Mesodermal cell (in vitro differentiated cells): ENCODE results near the gene TLX2.
A peak's percentile ranks its signal among the peaks of the same experiment; 100 is the strongest.

Experiments used
- H3K27ac ChIP-seq: 2 replicates; pipeline ENCODE4 v1.7.0; 2013; ENCODE audit warnings: mild to moderate bottlenecking, low read depth, low read length, moderate library complexity; ENCODE audit not compliant: severe bottlenecking
- H3K36me3 ChIP-seq: 2 replicates; pipeline ENCODE4 v1.7.1; 2013; ENCODE audit warnings: mild to moderate bottlenecking, low read length, moderate library complexity; ENCODE audit not compliant: control insufficient read depth, insufficient read depth
- H3K4me1 ChIP-seq: one replicate; pipeline ENCODE4 v1.7.1; 2013; ENCODE audit warnings: mild to moderate bottlenecking, low read length; ENCODE audit not compliant: insufficient read depth, control insufficient read depth, poor library complexity, severe bottlenecking
- H3K4me3 ChIP-seq: 2 replicates; pipeline ENCODE4 v1.7.0; 2013; ENCODE audit warnings: low read length, control low read depth, mild to moderate bottlenecking; ENCODE audit not compliant: insufficient read depth, poor library complexity, severe bottlenecking; ENCODE audit errors: extremely low read depth
- H3K9me3 ChIP-seq: 2 replicates; pipeline ENCODE4 v1.7.1; 2013; ENCODE audit warnings: mild to moderate bottlenecking, low read length, moderate library complexity; ENCODE audit not compliant: control insufficient read depth
- WGBS, 2 experiments: methylation state at CpG; one replicate each; pipeline ENCODE4 v1.1.5; 2013; ENCODE audit warnings: missing lambda C conversion rate in 2 of 2; ENCODE audit not compliant: insufficient coverage in 2 of 2; 5-methylcytosine and 5-hydroxymethylcytosine counted together

Gene TLX2

DNA sequence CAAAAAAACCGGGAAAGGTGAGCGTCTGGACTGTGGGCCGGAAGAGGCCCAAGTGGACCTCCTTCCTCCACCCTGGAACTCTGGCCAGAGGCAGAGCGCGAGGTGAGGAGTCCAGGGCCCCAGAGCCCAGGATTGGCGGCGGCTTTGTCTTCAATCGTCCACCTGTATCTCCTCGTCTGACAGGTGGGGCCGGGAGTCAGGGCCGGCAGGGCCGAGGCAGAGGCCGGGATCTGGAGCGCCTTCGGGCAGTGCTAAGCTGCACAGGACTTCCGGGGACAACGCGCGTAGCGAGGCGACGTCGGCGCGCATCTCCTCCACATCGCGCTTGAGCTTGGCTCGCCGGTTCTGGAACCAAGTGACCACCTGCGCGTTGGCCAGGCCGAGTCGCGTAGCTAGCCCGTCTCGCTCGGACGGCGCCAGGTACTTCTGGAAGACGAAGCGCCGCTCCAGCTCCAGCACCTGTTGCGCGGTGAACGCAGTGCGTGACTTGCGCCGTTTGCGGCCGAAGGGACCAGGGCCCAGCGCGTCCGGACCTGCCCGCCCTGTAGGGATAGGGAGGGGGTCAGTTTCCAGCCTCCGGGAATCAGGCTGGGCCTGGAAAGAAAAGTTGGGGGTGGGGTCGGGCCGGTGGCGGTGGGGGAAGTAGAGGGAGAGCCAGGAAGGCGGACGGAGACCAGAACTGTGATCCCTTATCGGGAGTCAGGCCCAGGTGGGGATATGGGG, 16.3 kb upstream of the TLX2 start:
- Histone ChIP-seq H3K4me3 (peak overlapping the region; percentile 39), H3K36me3 (peaks cover 17% of the 10 kb centered on the region), H3K27ac (no peak overlapping the region), H3K4me1 (peaks cover 17% of the 10 kb centered on the region), H3K9me3 (no peaks in the 10 kb centered on the region)
- 5% methylated on average over 47 to 54 of the region's 61 CpGs for WGBS, 2 experiments

DNA sequence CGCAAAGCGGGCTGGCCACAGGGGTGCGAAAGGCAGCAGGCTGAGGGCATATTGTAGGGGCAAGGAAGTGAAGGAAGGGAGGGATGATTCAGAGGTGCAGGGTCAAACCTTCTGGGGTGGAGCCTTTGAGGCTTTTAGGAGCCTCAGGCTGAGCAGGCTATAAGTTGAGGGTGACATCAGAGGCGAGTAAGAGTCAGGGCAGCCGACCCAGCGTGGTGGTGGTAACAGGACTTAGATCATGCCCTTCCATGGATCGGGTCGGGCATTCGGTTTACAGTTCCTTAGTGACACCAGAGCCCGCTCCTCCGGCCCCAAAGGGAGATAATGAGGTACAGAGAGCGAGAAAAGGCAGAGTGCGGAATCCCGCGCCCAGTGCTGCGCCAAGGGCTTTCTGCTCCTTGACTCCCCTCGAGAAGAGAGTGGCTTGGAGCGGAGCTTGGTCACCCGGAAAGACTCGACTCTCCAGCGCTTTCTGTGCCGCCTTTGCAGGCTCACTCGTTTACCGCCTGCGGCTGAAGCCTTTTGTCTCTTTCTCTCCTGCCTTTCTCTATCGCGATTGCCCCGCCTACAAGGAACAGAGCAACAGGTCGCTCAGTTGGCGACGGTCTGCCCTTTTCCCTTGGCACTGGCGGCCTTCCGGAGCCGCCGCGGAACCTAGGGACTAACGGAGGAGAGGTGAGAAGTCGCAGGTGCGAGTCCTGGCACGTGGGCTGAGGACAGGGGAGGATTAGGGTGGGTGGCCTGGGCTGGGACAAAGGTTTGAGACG, 15.6 kb upstream of the TLX2 start:
- Histone ChIP-seq H3K4me1 (peaks cover 18% of the 10 kb centered on the region), H3K4me3 (peak overlapping the region; percentile 39), H3K9me3 (no peaks in the 10 kb centered on the region), H3K27ac (no peak overlapping the region), H3K36me3 (peaks cover 14% of the 10 kb centered on the region)
- WGBS, 2 experiments = 2 to 3% methylated on average over 29 to 34 of the region's 41 CpGs

DNA sequence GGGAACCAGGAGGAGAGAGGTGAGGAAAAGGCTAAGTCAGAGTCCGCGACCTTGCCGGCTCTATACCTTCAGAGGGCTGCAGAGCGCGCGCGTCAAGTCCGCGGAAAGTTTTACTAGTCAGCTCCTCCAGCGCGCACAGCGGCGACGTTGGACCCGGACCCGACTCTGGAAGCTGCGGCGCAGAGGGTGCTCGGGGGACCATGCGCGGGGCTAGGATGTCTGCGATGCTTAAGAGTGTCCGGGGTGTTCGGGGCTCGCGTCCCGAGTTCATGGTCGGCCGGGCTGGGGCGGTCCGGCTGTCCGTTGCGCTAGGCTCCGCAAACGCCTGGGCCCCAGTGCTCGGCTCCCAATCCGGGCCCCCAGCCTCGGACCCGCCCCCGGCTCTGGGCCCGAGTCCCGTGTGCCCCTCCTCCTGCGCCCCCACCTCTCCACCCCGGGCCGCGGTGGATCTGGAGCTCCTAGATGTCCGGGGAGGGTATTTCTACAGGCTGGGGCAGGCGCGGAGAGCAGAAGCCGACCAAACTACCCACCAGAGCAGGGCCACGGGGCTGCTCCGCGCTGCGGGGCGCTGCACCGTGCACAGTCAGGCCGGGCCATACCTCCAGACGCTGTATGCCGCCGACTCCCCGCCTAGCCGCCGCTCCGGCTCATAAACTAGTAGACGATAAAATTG, 14.8 kb upstream of the TLX2 start, which contains the start of gene LBX2:
TSS of gene LBX2 (minus strand) at position 337 of the 673 bp plus-strand sequence. CDS start at position 271, 66 bp downstream.
- WGBS, 2 experiments = 2 to 3% methylated on average over 51 to 58 of the region's 65 CpGs
- Histone ChIP-seq H3K27ac (no peak within 1 kb of the TSS), H3K36me3 (peaks cover 9% of the 10 kb centered on the region), H3K4me3 (peak within 1 kb of the TSS; percentile 39), H3K9me3 (no peaks in the 10 kb centered on the region), H3K4me1 (peaks cover 21% of the 10 kb centered on the region)

DNA sequence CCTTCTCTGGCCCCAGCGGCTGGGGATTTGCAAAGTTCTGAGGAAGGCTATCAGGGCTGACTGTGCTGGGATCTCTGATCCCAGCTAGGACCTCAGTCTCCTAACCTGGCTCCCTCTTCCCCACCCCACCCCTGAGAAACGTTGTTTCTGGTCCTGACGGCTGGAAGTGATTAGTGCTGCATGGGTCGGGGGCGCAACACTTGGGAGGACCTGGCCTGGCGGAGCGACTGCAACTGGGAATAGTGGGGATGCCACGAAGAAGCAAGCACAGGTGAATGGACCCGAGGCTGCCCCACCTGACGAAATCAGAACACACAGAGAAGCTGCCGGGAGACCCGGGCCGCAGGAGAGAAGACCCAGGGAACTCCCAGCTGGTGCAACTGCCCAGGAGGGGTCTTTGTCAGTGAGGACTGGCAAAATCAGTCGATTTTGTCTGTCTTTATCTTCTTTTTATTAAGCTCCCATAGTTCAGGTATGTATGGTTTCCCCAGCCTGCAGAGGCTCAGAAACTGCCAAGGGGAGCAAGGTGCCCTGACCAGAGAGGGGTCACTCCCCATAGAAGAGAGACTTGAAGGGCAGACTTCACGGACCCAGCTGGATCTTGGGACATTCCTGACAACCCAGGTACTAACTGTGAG, 14.2 kb upstream of the TLX2 start:
- H3K9me3 ChIP-seq = no peaks in the 10 kb centered on the region
- H3K36me3 ChIP-seq = peaks cover 11% of the 10 kb centered on the region
- no peak overlapping the region for H3K27ac ChIP-seq
- 21 to 33% methylated on average over 14 to 15 of the region's 15 CpGs for WGBS, 2 experiments
- H3K4me3 ChIP-seq = peak overlapping the region; percentile 39
- peaks cover 21% of the 10 kb centered on the region for H3K4me1 ChIP-seq

DNA sequence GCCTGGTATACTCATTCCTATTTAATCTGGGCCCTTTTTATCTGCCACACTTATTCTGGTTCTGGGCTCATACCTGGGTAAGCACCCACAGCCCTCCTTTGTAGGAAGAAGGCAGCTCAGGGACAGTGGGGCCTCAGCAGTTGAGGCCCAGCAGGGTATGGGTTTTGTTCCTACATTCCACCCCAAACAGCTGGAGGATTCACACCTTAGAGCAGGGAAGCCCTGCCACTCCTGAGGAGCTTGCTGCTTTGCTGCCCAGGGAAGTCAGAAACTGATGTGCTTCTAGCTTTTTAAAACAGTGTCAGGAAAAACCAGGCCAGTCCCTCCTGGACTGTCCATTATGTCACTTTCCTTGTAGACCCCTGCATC, 13.7 kb upstream of the TLX2 start:
- no peak overlapping the region for H3K4me3 ChIP-seq

DNA sequence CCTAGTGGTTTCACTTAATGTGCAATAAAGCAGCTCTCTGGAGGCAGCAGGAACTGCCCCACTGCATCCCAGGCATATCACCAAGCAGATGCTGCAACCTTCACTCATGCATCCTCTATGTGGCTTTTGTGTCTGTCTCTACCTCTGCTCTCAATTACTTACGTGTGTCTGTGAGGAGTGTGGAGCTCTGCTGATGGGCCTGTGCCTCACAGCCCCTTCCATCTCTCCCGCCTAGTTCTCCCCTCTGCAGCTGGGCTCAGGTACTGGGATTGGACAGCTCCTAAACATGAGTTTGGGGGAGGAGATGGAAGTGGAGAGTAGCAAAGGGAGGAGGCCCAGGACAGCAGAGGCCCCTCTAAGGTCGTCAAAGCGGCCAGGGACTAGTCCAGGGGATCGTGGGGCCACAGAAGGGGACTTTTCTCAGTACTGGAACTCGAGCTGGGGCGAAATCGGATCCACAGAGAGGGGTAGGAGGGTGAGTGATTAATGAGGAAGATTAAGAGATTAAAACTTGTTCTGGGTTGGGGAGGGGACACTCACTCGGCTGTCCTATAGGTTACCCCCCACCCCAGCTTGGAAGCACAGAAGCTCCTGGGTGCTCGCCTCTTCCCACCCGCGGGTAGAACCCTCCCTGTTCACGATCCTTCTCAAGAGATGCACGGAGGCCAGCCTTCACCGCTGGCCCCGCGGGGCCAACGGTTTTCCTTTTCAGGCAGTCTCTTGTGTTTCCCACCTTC, 12.7 kb upstream of the TLX2 start:
- Histone ChIP-seq H3K27ac (no peak overlapping the region), H3K4me1 (peaks cover 22% of the 10 kb centered on the region), H3K36me3 (peaks cover 20% of the 10 kb centered on the region), H3K9me3 (no peaks in the 10 kb centered on the region), H3K4me3 (no peak overlapping the region)
- 54 to 61% methylated on average over 13 to 16 of the region's 18 CpGs for WGBS, 2 experiments

More for the DNA sequence above, 13.7 kb upstream of the TLX2 start:
- H3K36me3 ChIP-seq = peaks cover 13% of the 10 kb centered on the region
- no peaks in the 10 kb centered on the region for H3K9me3 ChIP-seq
- H3K27ac ChIP-seq = no peak overlapping the region
- peaks cover 21% of the 10 kb centered on the region for H3K4me1 ChIP-seq

DNA sequence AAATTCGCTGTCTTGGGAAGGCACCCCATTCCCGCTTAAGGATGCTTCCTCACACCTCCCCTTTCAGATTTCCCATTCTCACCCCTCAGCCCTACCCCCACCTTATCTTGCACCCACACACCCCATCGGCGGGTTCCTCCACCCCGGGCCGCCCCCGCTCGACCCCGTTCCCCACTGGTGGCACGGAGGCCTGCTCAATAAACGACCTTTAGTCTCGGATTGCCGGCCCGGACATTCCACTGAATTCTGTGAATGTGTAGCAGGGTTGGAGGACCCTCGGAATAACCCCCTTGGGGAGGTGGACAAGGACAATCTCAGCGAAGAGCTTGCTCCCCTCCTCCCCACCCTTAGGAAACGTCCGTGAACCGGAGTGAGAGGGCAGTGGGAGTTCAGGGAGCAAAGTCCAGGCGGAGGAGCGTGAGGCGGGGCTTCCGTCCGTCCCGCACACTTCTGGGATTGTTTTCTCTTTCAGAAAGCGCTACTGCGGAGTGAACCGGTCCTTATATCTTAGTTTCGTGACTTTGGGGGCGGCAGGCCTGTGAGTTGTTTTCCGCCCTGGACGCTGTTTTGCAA, 12.0 kb upstream of the TLX2 start:
- no peak overlapping the region for H3K27ac ChIP-seq
- H3K36me3 ChIP-seq = peaks cover 20% of the 10 kb centered on the region
- H3K9me3 ChIP-seq = no peaks in the 10 kb centered on the region
- 15 to 26% methylated on average over 20 to 21 of the region's 32 CpGs for WGBS, 2 experiments
- H3K4me1 ChIP-seq = peaks cover 26% of the 10 kb centered on the region
- H3K4me3 ChIP-seq = peak overlapping the region; percentile 47

DNA sequence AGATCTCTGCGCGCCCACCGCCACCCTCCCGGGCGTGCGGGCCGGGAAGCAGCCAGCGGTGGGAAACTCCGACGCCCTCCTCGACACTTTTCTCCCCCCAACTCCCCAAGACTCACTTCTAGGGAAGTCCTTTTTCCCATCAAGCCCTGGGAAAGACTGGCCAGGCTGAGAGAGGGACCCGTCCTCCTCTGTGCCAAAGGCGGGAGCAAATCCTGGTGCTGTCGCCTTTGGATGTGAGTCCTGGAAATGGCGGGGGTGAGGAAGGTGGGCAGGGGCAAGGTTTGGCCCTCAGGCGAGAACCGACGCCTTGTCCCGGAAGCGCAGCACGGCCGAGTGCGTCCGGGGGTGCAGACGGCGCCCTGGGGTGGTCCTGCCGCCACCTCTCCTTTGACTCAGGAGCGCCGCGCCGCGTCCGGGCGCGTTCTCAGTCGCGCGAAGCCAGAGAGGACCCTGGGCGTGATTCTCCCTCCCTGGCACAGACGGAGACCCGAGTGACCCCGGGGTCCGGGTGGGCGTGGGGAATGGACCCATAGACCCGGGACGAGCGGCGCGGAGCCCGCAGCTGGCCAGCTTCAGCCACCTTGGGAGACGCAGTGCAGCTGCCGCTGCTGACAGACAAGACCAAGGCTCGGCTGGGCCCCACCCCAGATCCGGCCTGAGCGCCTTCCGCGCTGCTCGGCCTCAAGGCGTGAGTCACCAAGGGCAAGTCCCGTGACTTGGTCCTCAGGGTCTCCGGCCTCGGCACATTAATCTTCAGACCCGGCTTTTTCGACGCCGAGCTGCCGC, 11.3 kb upstream of the TLX2 start:
- Histone ChIP-seq H3K4me1 (peaks cover 26% of the 10 kb centered on the region), H3K9me3 (no peaks in the 10 kb centered on the region), H3K27ac (peak overlapping the region; percentile 53), H3K36me3 (peaks cover 20% of the 10 kb centered on the region), H3K4me3 (peak overlapping the region; percentile 47)
- 5 to 6% methylated on average over 46 to 66 of the region's 67 CpGs for WGBS, 2 experiments
